Chondrocyte (in vitro differentiated cells): ENCODE measurements around the gene COPA. TPM values are rescaled to one million over a fixed set of nuclear protein-coding genes. Genes with fewer than 3 reads are reported as not detected.

Experiments used
- DNase-seq: peaks from one replicate; pipeline ENCODE4 v3.0.0; 2021; ENCODE audit warnings: mixed read lengths, low spot score
- H3K27ac Mint-ChIP-seq: one replicate; pipeline ENCODE4 v1.8.0; 2021; ENCODE audit warnings: mild to moderate bottlenecking, moderate library complexity, mixed read lengths; ENCODE audit not compliant: unreplicated experiment
- H3K27me3 Mint-ChIP-seq: 2 replicates; pipeline ENCODE4 v1.8.0; 2021; ENCODE audit warnings: low read depth, mixed read lengths
- H3K36me3 Mint-ChIP-seq: 2 replicates; pipeline ENCODE4 v1.8.0; 2021; ENCODE audit warnings: low read depth, mixed read lengths
- H3K4me1 Mint-ChIP-seq: 2 replicates; pipeline ENCODE4 v1.8.0; 2021; ENCODE audit warnings: low read depth, mild to moderate bottlenecking, mixed read lengths
- H3K4me3 Mint-ChIP-seq: one replicate; pipeline ENCODE4 v1.8.0; 2021; ENCODE audit warnings: mild to moderate bottlenecking, moderate library complexity, mixed read lengths; ENCODE audit not compliant: unreplicated experiment
- H3K9me3 Mint-ChIP-seq: 2 replicates; pipeline ENCODE4 v1.8.0; 2021; ENCODE audit warnings: low read depth, mixed read lengths
- CTCF ChIP-seq: fragments of 200-600 bp; sonication (generic); IDR thresholded peaks from 2 replicates; pipeline ENCODE4 v1.5.0; 2021; ENCODE audit warnings: antibody characterized with exemption, mild to moderate bottlenecking, moderate library complexity
- total RNA-seq: library from RNA; stranded (reverse); gene quantifications from 3 replicates; pipeline ENCODE4 v1.2.1, GENCODE V29; 2021

COPA gene
- total RNA-seq, 1 donor from 2014 or later, result 239 TPM

DNA sequence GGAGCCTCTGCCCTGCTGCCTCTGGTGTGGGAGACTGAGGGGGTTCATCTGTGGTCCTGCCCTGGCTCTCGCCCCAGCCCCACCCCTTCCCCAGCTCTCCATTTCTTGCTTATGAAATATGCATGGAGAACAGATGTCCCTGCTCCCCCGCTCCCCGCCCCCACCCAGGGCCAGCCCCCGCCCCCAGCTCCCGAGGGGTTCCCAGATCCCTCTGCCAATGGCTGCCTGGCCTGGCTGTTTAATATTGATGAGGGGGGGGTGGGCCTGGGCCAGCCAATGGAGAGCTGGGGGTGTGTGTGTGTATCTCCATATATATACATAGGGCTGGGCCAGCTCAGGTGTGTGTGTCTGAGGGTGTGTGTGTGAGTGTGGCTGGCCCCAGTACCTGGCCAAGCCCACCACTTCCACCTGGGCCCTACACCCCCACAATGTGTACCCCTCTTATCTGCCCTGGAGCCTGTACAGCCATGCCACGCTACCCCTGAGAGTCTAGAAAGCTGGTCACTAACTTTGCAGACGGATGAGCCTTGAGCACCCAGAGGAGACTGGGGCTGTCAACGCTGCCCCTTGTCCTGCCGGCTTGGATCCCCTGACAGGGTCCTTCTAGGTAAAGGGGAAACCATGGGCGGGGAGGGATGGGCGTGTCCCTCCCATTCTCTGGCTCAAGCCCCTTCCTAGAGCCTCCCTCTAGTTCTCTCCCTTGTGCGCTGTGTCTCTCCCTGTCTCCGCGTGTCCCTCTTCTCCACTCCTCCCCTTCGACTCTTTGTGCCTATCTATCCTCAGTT lies 23.9 kb upstream of the COPA start, which contains the start of gene NHLH1:
Gene NHLH1, plus strand, starts transcription at position 341 of the 785 bp plus-strand sequence. CDS start 3,661 bp downstream, outside the sequence.
- H3K36me3 Mint-ChIP-seq, result no peaks in the 10 kb centered on the region
- H3K4me3 Mint-ChIP-seq, result no peak within 1 kb of the TSS
- H3K27ac Mint-ChIP-seq, result no peak within 1 kb of the TSS
- peaks cover 8% of the 10 kb centered on the region for H3K4me1 Mint-ChIP-seq
- DNase-seq, result no peak
- H3K27me3 Mint-ChIP-seq, result peaks cover 8% of the 10 kb centered on the region
- no peaks in the 10 kb centered on the region for H3K9me3 Mint-ChIP-seq
- no peak for TF ChIP-seq CTCF

GRCh38 chr1:160365325-160365724 lies 22.3 kb upstream of the COPA start:
- TF ChIP-seq CTCF, result no peak
- peaks cover 8% of the 10 kb centered on the region for H3K27me3 Mint-ChIP-seq
- no peaks in the 10 kb centered on the region for H3K9me3 Mint-ChIP-seq
- no peak overlapping the region for H3K4me3 Mint-ChIP-seq
- peaks cover 10% of the 10 kb centered on the region for H3K4me1 Mint-ChIP-seq
- DNase-seq, result no peak
- no peak overlapping the region for H3K27ac Mint-ChIP-seq
- peaks cover 8% of the 10 kb centered on the region for H3K36me3 Mint-ChIP-seq

GRCh38 chr1:160363951-160364735 lies 21.1 kb upstream of the COPA start:
- no peak overlapping the region for H3K27ac Mint-ChIP-seq
- peaks cover 4% of the 10 kb centered on the region for H3K27me3 Mint-ChIP-seq
- H3K36me3 Mint-ChIP-seq, result peaks cover 13% of the 10 kb centered on the region
- no peak for TF ChIP-seq CTCF
- no peak for DNase-seq
- H3K4me3 Mint-ChIP-seq, result no peak overlapping the region
- H3K4me1 Mint-ChIP-seq, result peaks cover 10% of the 10 kb centered on the region
- no peaks in the 10 kb centered on the region for H3K9me3 Mint-ChIP-seq

GRCh38 chr1:160363010-160363409 lies 20.0 kb upstream of the COPA start:
- Mint-ChIP-seq H3K9me3 (no peaks in the 10 kb centered on the region), H3K27ac (no peak overlapping the region), H3K4me1 (peaks cover 10% of the 10 kb centered on the region), H3K4me3 (no peak overlapping the region), H3K27me3 (no peaks in the 10 kb centered on the region), H3K36me3 (peaks cover 21% of the 10 kb centered on the region)
- no peak for DNase-seq
- no peak for TF ChIP-seq CTCF

- H3K4me3 Mint-ChIP-seq, result no peak overlapping the region
- no peaks in the 10 kb centered on the region for H3K9me3 Mint-ChIP-seq
- peaks cover 10% of the 10 kb centered on the region for H3K4me1 Mint-ChIP-seq
- no peak for DNase-seq
- TF ChIP-seq CTCF, result no peak
- H3K27me3 Mint-ChIP-seq, result no peaks in the 10 kb centered on the region
- peak overlapping the region; percentile 81 for H3K27ac Mint-ChIP-seq
- H3K36me3 Mint-ChIP-seq, result peaks cover 26% of the 10 kb centered on the region
Measured at GRCh38 chr1:160362168-160362957, 19.3 kb upstream of the COPA start.
